GM19463 (cell line): ENCODE measurements around the gene GLRX5.
"Not testable (repeated sequence)": the region's sequence is repeated elsewhere in the genome, so short reads cannot be mapped to it uniquely, and the experiment has no call there.

Experiments
- ATAC-seq: cut with Tn5 transposase; IDR thresholded peaks from one replicate; pipeline ENCODE4 v1.9.1; 2021; ENCODE audit warnings: mild to moderate bottlenecking, moderate library complexity; ENCODE audit not compliant: unreplicated experiment

The GLRX5 gene

GRCh38 chr14:95549656-95550585 lies 15.1 kb downstream of the GLRX5 start:
- no peak for ATAC-seq

- ATAC-seq, result no peak
Measured at GRCh38 chr14:95551435-95551834, 16.6 kb downstream of the GLRX5 start.

GRCh38 chr14:95553141-95553540 lies 18.3 kb downstream of the GLRX5 start:
- no peak for ATAC-seq

GRCh38 chr14:95555053-95555452 lies 20.2 kb downstream of the GLRX5 start:
- ATAC-seq, result no peak

- ATAC-seq, result no peak
Measured at GRCh38 chr14:95557291-95557690, 22.4 kb downstream of the GLRX5 start.

GRCh38 chr14:95557832-95558231 lies 23.0 kb downstream of the GLRX5 start:
- no peak for ATAC-seq

- no peak for ATAC-seq
Measured at GRCh38 chr14:95559203-95559602, 24.4 kb downstream of the GLRX5 start.

- peak; percentile 95 for ATAC-seq
Measured at GRCh38 chr14:95561001-95561412, 26.2 kb downstream of the GLRX5 start.

- ATAC-seq, result no peak
Measured at GRCh38 chr14:95562892-95563685, 28.2 kb downstream of the GLRX5 start.

- no peak for ATAC-seq
Measured at GRCh38 chr14:95564060-95564459, 29.2 kb downstream of the GLRX5 start.

GRCh38 chr14:95569440-95569839 lies 34.6 kb downstream of the GLRX5 start:
- no peak for ATAC-seq

GRCh38 chr14:95573313-95573712 lies 38.5 kb downstream of the GLRX5 start:
- no peak for ATAC-seq

GRCh38 chr14:95575840-95576473 lies 41.1 kb downstream of the GLRX5 start:
- no peak for ATAC-seq

GRCh38 chr14:95577067-95577800 lies 42.4 kb downstream of the GLRX5 start:
- peak; percentile 97 for ATAC-seq

- ATAC-seq, result no peak
Measured at GRCh38 chr14:95577870-95578269, 43.0 kb downstream of the GLRX5 start.

- ATAC-seq, result not testable (repeated sequence)
Measured at GRCh38 chr14:95583836-95584617, 49.2 kb downstream of the GLRX5 start.

- no peak for ATAC-seq
Measured at GRCh38 chr14:95585953-95586620, 51.2 kb downstream of the GLRX5 start.

- ATAC-seq, result not testable (repeated sequence)
Measured at GRCh38 chr14:95591182-95591581, 56.3 kb downstream of the GLRX5 start.
